ENCODE results near the gene CALCB.

DNA sequence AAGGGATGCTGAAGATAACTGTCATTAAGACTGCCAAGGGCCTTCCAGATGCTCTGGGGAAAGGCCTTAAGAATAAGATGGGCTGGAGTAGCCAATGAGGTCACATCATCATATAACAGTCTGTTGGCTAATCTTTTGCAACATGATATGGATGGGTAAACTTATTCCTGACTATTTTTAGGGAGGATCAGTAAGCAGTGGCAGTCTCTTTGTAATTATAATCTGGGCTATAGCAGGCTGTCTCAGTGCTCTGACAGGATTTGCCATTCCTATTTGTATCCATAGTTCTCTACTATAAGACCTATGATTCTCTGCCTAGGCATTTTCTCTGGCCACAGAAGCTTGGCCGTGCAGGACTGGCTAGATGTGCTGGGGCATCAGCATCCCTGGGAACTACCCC lies 16.1 kb upstream of the CALCB start:
- TF ChIP-seq, protein P1, sequence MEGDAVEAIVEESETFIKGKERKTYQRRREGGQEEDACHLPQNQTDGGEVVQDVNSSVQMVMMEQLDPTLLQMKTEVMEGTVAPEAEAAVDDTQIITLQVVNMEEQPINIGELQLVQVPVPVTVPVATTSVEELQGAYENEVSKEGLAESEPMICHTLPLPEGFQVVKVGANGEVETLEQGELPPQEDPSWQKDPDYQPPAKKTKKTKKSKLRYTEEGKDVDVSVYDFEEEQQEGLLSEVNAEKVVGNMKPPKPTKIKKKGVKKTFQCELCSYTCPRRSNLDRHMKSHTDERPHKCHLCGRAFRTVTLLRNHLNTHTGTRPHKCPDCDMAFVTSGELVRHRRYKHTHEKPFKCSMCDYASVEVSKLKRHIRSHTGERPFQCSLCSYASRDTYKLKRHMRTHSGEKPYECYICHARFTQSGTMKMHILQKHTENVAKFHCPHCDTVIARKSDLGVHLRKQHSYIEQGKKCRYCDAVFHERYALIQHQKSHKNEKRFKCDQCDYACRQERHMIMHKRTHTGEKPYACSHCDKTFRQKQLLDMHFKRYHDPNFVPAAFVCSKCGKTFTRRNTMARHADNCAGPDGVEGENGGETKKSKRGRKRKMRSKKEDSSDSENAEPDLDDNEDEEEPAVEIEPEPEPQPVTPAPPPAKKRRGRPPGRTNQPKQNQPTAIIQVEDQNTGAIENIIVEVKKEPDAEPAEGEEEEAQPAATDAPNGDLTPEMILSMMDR (IDR thresholded peaks at IDR 0.05; ENCODE audit: control extremely low read depth in 1 of 3, insufficient read depth in 1 of 3, low read depth in 1 of 3, low read length in 3 of 3), result no peak
- TF ChIP-seq TAF1 (IDR thresholded peaks at IDR 0.05; ENCODE audit: low read depth, low read length) (no peak), JUN (IDR thresholded peaks at IDR 0.05; ENCODE audit: low read depth, low read length) (no peak), TCF12 (IDR thresholded peaks at IDR 0.05; ENCODE audit: low read depth, low read length) (no peak), POLR2A (IDR thresholded peaks at IDR 0.05; ENCODE audit: control extremely low read depth in 1 of 2, low read depth in 2 of 2, low read length in 2 of 2) (no peak)
